HG02938 (cell line): ENCODE results near the gene CD300C.
"Not testable (repeated sequence)": the region's sequence is repeated elsewhere in the genome, so short reads cannot be mapped to it uniquely, and the experiment has no call there.

Experiments
- ATAC-seq: cut with Tn5 transposase; IDR thresholded peaks from one replicate; pipeline ENCODE4 v1.9.1; 2021; ENCODE audit warnings: mild to moderate bottlenecking, moderate library complexity; ENCODE audit not compliant: unreplicated experiment

The CD300C gene

GRCh38 chr17:74545843-74546230 is at the start of gene CD300C:
Gene CD300C (minus strand): TSS chr17:74546115. CDS start chr17:74545782, 333 bp downstream.
- no peak for ATAC-seq

DNA sequence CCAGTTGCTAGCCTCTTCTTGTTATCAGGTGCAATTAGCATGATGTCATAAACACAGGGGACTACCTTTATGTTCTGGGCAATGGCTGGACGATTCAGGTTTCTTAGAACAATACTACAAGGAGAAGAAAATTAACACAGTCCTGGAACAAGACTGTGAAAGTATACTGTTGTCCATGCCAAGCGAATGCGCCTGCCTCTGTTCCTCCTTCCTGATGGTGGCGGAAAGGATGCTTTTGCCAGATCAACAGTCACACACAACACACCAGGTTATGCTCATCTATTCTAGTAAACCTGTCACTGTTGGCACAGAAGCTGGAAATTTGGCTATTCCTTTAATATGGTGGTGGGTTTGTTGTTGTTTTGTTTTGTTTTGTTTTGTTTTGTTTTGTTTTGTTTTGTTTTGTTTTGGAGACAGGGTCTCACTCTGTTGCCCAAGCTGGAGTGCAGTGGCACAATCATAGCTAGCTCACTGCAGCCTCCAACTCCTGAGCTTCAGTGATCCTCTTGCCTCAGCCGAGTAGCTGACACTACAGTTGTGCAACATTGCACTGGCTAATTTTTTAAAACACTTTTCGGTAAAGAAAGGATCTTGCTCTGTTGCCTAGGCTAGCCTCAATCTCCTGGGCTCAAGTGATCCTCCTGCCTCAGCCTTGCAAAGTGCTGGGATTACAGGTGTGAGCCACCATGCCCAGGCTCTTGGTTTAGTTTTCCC is 49.3 kb upstream of the CD300C start:
- ATAC-seq: no peak

GRCh38 chr17:74592087-74592990 is 46.4 kb upstream of the CD300C start, which contains the start of gene CD300LD:
Gene CD300LD (minus strand): TSS chr17:74592283. CDS start chr17:74592202, 81 bp downstream.
- ATAC-seq: no peak

GRCh38 chr17:74591503-74591902 is 45.6 kb upstream of the CD300C start:
- ATAC-seq: no peak

DNA sequence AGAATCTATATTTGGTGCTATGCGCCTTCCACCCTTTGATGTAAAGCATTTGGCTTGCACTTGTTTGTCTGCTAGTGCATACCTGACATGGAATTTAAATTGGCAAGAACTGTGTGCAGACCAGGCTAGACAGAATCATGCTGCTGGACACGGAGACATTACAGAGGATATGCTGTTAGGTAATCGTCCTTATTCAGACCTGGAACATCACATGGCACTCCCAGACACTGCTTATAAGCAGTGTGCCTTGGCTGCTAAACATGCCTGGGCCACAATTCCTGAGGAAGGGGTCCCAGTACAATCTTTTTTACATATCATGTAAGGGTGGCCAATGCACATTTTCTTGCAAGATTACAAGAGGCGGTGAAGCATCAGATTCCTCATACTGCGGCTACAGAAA is 39.8 kb upstream of the CD300C start:
- ATAC-seq: no peak

- ATAC-seq: no peak
Observed at GRCh38 chr17:74584292-74585060, 38.6 kb upstream of the CD300C start.

- no peak for ATAC-seq
Observed at GRCh38 chr17:74582633-74583032, 36.7 kb upstream of the CD300C start.

- no peak for ATAC-seq
Observed at GRCh38 chr17:74579900-74580299, 34.0 kb upstream of the CD300C start.

- ATAC-seq: no peak
Observed at GRCh38 chr17:74578979-74579378, 33.1 kb upstream of the CD300C start.

DNA sequence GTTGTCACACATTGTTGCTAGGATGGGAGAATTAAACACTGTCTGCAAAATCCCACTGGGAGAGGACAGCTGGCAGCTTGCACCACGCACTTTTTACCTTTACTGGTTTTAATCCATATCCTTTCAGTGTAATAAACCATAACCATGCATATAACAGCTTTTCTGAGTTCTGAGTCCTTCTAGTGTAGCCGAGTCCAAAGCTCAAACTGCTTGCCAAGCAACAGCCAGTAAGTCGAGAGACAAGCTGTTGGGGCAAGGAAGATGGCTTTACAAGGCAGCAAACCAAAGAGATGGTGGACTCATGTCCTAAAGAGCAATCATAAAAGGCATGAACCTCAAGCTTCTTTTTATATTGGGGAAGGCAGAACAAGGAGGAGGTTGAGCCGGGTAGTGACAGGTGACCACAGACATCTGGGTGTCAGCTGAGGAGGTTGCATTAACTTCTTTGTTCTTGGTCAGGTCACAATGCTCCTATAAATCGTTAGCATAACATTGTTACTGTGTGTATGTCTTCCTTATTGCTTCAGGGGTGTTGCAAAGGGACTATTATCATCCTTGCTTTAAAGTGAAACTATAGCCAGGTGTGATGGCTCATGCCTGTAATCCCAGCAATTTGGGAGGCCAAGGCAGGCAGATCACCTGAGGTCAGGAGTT is 28.7 kb upstream of the CD300C start:
- ATAC-seq: no peak

DNA sequence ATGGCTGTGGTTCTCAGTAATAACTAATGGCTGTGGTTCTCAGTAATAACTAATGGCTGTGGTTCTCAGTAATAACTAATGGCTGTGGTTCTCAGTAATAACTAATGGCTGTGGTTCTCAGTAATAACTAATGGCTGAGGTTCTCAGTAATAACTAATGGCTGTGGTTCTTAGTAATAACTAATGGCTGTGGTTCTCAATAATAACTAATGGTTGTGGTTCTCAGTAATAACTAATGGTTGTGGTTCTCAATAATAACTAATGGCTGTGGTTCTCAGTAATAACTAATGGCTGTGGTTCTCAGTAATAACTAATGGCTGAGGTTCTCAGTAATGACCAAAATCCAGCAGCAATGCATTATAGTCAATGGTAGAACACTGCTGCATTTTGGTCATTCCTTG is 27.7 kb upstream of the CD300C start:
- ATAC-seq: not testable (repeated sequence)

GRCh38 chr17:74573169-74573568 is 27.3 kb upstream of the CD300C start:
- ATAC-seq: no peak

DNA sequence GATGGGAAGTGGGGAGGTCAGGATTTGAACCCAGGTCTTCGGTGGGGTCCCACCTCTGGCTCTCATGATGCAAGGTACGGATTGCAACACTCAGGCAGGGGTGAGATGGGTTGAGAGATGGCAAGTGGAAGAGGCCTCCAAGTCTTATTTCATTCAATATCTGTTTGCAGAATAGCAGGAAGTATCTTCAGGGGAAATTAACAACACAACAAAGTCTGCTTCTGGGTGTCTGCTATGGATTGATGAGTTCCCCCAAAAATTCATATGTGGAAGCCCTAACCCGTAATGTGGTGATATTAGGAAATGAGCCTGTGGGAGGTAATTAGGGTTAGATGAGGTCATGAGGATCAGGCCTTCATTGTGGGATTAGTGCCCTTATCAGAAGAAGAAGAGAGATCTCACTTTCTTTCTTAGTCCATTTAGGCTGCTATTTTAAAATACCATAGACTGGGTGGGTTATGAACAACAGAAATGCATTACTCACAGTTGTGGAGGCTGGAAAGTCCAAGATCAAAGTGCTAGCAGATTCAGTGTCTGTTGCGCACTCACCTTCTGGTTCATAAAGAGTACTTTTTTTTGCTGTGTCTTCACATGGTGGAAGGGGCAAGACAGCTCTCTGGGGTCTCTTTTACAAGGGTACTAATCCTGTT is 25.8 kb upstream of the CD300C start:
- ATAC-seq: no peak

DNA sequence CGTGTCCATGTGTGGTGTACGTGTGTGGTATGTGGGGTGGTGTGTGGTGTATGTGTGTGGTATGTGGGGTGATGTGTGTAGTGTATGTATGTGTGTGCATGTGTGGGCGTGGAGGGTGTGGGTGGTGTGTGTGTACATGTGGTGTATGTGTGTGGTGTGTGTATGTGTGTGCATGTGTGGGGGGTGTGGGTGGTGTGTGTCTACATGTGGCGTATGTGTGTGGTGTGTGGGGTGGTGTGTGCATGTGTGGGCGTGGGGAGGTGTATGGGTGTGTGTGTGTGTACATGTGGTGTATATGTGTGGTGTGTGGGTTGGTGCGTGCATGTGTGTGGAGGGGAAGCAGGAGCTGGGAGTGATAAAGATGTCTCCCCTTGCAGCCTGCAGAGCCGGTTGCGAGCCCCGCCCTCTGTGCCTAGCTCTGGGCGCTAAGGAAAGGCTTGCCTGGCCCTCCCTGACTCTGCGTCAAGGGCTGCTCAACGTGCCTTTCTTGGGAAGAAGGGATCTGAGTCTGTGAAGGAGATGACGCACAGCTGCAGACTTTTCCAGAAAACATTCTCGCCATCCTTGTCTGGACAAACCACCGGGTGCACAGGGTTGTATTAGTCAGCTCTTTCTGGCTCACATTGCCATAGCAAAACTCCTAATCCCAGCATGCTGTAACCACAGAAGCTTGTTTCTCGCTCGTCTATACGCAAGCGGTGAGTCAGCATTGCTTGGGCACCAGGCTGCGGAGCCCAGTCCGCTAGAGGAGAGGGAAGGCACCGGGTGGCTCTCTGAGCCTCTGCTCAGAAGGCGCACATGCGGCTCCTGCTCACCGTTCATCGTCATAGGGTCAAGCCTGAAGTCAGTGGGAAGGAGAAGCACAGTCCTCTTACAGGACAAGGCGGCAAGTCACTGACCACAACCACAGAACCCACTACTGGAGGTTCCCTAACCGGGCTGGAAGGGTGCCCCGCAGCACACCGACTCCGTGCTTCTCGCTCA is 23.4 kb upstream of the CD300C start:
- no peak for ATAC-seq

- no peak for ATAC-seq
Observed at GRCh38 chr17:74568106-74568873, 22.4 kb upstream of the CD300C start.

DNA sequence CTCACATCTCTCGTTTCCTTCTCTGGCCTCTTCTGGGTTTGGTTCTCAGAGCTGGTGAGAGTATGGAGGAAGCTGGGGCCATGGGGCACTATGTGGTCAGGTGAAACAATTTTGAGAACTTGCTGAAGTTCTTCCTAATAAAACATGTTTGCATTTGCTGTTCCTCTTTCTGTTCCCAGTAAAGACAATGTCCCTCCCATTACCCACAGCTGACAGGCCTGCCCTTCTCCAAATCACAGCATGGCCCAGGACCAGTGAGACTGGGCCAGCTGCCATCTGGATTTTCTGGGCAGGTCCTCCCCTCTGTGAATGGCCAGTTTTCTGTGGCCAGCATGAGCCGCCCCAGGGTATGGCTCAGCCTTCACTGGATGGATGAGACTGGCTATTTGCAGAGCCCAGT is 21.5 kb upstream of the CD300C start, which contains the start of gene CD300H:
Gene CD300H (minus strand): TSS at position 113 of the 400 bp plus-strand sequence.
- no peak for ATAC-seq

GRCh38 chr17:74566132-74566753 is 20.3 kb upstream of the CD300C start:
- ATAC-seq: no peak

DNA sequence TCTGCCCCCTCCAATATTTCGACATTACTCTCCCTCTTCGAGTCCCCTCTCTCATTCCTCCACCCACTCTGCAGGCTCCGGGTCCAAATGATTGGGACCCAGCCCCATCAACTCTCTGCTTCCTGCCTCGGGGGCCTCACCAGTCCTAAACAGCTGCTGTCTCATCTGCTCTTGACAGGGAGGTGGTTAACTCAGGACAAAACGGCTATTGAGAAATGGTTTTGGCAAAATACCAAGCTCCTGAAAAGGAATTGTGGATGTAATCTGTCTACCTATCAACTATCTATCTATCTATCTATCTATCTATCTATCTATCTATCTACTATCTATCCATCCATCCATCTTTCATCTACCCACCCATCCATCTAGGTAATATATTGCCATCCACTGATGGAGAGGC is 19.2 kb upstream of the CD300C start:
- ATAC-seq: no peak
